Measurements from ENCODE around the gene RPS6KC1. TPM values are rescaled to one million over a fixed set of nuclear protein-coding genes. Genes with fewer than 3 reads are reported as not detected.

RPS6KC1 gene
- total RNA-seq, 4 donors from 2014 or later = 13.5 to 29.7 (median 22.2) TPM

DNA sequence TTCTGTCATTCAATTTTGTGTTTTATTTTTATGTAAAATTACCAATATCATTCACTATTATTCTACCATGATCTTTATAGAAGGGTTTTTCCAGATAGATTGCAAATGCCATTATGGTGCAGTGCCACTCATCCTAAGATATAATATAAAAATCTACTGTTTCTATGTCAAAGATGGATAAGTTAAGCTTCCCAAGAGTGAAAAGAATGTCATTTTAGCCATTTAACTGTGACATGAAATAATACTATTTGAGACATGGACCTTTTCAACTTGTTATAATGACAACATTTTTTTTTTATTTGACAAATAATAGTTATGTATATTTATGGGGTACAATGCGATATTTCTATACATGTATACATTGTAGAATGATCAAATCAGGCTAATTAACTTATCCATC lies 224.3 kb downstream of the RPS6KC1 start:
- H3K4me1 ChIP-seq = no peaks in the 10 kb centered on the region
- no peaks in the 10 kb centered on the region for H3K9me3 ChIP-seq
- H3K4me3 ChIP-seq = no peak overlapping the region
- no peak overlapping the region for H3K27ac ChIP-seq
- TF ChIP-seq CTCF (IDR thresholded peaks at IDR 0.05) = no peak
- TF ChIP-seq POLR2A (IDR thresholded peaks at IDR 0.05) = no peak
- no peak for DNase-seq
- no peaks in the 10 kb centered on the region for H3K36me3 ChIP-seq
- H3K27me3 ChIP-seq = no peaks in the 10 kb centered on the region

GRCh38 chr1:213276236-213276635 lies 225.2 kb downstream of the RPS6KC1 start:
- no peak for DNase-seq
- H3K4me1 ChIP-seq = no peaks in the 10 kb centered on the region
- no peak overlapping the region for H3K27ac ChIP-seq
- no peak overlapping the region for H3K4me3 ChIP-seq
- no peaks in the 10 kb centered on the region for H3K36me3 ChIP-seq
- no peaks in the 10 kb centered on the region for H3K27me3 ChIP-seq
- no peak for TF ChIP-seq POLR2A (IDR thresholded peaks at IDR 0.05)
- no peak for TF ChIP-seq CTCF (IDR thresholded peaks at IDR 0.05)
- H3K9me3 ChIP-seq = no peaks in the 10 kb centered on the region

- TF ChIP-seq CTCF (IDR thresholded peaks at IDR 0.05) = no peak
- no peak overlapping the region for H3K27ac ChIP-seq
- H3K4me1 ChIP-seq = no peaks in the 10 kb centered on the region
- no peaks in the 10 kb centered on the region for H3K9me3 ChIP-seq
- no peaks in the 10 kb centered on the region for H3K27me3 ChIP-seq
- H3K4me3 ChIP-seq = no peak overlapping the region
- DNase-seq = no peak
- H3K36me3 ChIP-seq = no peaks in the 10 kb centered on the region
Measured at GRCh38 chr1:213277036-213277435, 226.0 kb downstream of the RPS6KC1 start.

DNA sequence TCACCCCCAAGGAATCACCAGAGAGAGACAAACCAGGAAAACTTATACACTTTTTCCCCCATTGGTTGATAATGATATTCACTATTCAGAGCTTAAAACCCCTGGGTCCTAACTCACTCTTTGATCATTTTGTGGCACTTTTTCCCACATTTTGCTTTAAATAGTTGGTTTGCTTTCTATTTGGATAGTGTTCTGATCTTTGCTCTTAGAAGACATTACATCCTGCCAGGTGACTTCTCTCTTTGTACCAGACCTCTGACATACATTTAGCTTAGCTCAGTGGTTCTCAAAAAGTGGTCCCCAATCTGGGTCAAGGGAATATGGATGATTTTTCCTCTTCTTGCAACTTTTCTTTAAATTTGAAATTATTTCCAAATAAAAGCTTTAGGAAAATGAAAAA lies 228.4 kb downstream of the RPS6KC1 start:
- H3K4me3 ChIP-seq = no peak overlapping the region
- DNase-seq = no peak
- no peaks in the 10 kb centered on the region for H3K9me3 ChIP-seq
- no peaks in the 10 kb centered on the region for H3K27me3 ChIP-seq
- no peak overlapping the region for H3K27ac ChIP-seq
- no peak for TF ChIP-seq CTCF (IDR thresholded peaks at IDR 0.05)
- TF ChIP-seq POLR2A (IDR thresholded peaks at IDR 0.05) = no peak
- H3K36me3 ChIP-seq = no peaks in the 10 kb centered on the region
- H3K4me1 ChIP-seq = no peaks in the 10 kb centered on the region

GRCh38 chr1:213281640-213282301 lies 230.7 kb downstream of the RPS6KC1 start:
- Histone ChIP-seq H3K36me3 (no peaks in the 10 kb centered on the region), H3K27me3 (no peaks in the 10 kb centered on the region), H3K9me3 (no peaks in the 10 kb centered on the region), H3K4me3 (no peak overlapping the region), H3K4me1 (no peaks in the 10 kb centered on the region), H3K27ac (no peak overlapping the region)
- DNase-seq = no peak
- TF ChIP-seq POLR2A (IDR thresholded peaks at IDR 0.05) (no peak), CTCF (IDR thresholded peaks at IDR 0.05) (no peak)

DNA sequence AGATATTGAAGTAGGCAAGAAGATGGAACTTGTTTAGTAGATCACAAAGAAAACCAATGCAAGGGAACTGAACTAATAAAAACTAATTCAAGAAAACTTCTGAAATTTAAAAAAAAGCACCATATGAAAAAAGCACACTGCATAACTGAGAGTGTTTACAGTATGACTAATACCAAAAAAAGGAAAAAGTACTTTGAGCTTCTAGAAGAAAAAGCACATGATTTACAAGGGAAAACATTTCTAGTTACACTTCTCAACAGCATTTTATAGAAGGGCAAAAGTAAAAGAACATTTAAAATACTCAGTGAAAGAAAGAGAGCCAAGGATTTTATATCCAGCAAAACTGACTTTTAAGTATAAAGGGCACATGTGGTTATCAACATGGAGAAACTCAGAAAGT lies 233.6 kb downstream of the RPS6KC1 start:
- no peak overlapping the region for H3K27ac ChIP-seq
- TF ChIP-seq CTCF (IDR thresholded peaks at IDR 0.05) (no peak), POLR2A (IDR thresholded peaks at IDR 0.05) (no peak)

More for the DNA sequence above, 233.6 kb downstream of the RPS6KC1 start:
- Histone ChIP-seq H3K4me3 (no peak overlapping the region), H3K9me3 (no peaks in the 10 kb centered on the region), H3K27me3 (no peaks in the 10 kb centered on the region), H3K4me1 (no peaks in the 10 kb centered on the region), H3K36me3 (no peaks in the 10 kb centered on the region)
- DNase-seq = no peak

All from Peyer's patch (tissue), 4 donors.